GM12892 (cell line): ENCODE results near the gene DYNC2LI1.

ENCODE experiments used
- DNase-seq: peaks from one replicate; pipeline ENCODE4 v3.0.0; 2011; ENCODE audit not compliant: insufficient read length
- FAIRE-seq: peaks from 2 replicates; lab custom pipeline; 2011; peaks lifted over from hg19 to GRCh38; lab: Jason Lieb, UNC
- POLR2A ChIP-seq: IDR thresholded peaks from 2 replicates; pipeline ENCODE4 v1.6.1; 2011; ENCODE audit warnings: low read depth, low read length, control low read depth
- POLR2AphosphoS5 ChIP-seq: IDR thresholded peaks from 2 replicates; pipeline ENCODE4 v1.6.1; 2011; ENCODE audit warnings: low read depth, low read length, control low read depth
- TAF1 ChIP-seq: IDR thresholded peaks from 2 replicates; pipeline ENCODE4 v1.6.1; 2011; ENCODE audit warnings: low read depth, mild to moderate bottlenecking, control low read depth, low read length, borderline replicate concordance

The DYNC2LI1 gene

GRCh38 chr2:43840965-43841364 is 67.1 kb downstream of the DYNC2LI1 start:
- TF ChIP-seq POLR2AphosphoS5, result no peak
- TF ChIP-seq POLR2A, result no peak
- TF ChIP-seq TAF1, result no peak
- FAIRE-seq (no peak), DNase-seq (no peak)

- TF ChIP-seq POLR2AphosphoS5, result no peak
- no peak for TF ChIP-seq TAF1
- TF ChIP-seq POLR2A, result no peak
- DNase-seq (no peak), FAIRE-seq (no peak)
These were observed 68.4 kb downstream of the DYNC2LI1 start for GRCh38 chr2:43841949-43842865.

GRCh38 chr2:43842866-43843226 is 69.0 kb downstream of the DYNC2LI1 start:
- FAIRE-seq (no peak), DNase-seq (no peak)

DNA sequence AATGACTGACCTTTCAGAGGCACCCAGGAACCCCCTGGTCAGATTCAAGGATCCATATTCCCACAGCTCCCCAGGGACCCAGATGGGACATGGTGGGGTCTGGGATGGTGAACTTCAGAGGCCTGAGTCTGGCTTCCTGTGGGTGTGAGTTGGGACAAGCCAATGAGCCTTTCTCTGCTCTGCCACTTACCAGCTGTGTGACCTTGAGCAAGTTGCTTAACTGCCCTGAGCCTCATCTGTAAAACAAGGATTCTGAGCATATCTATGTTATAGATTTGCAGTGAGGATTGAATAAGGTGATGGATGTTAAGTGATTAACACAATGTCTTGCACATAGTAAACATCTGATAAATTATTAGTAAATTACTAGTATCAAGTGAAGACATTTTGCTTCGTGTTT is 71.3 kb downstream of the DYNC2LI1 start:
- TF ChIP-seq POLR2AphosphoS5 (no peak), POLR2A (no peak), TAF1 (no peak)
- FAIRE-seq (no peak), DNase-seq (no peak)

More at GRCh38 chr2:43842866-43843226, 69.0 kb downstream of the DYNC2LI1 start:
- TF ChIP-seq TAF1, result no peak
- no peak for TF ChIP-seq POLR2AphosphoS5
- no peak for TF ChIP-seq POLR2A

DNA sequence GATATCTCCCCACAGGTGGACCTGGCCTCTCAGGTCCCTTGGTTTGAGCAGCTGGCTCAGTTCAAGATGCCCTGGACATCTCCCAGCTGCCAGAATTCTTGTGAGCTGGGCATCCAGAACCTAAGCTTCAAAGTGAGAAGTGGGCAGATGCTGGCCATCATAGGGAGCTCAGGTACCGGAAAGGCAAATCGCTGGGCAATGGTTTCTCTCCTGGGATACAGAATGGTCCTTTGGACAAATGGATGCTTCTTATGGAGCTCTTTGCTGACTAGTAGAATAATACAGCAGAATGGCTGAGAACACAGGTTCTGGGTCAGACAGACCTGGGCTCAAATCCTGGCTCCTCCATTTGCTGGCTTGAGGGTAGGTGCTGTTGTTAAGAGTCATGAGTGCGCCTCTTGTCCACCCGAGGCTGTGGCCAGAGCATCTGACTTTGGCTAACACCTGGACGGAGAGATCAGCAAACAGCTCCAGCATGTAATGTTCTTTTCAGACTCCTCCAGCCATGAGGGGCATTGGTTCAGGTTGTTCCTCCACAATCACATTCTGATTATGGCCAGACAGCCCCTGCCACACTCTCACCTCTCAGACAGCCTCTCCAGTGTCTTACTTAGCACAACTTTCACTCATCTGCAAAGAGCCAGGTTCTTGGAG is 72.4 kb downstream of the DYNC2LI1 start:
- DNase-seq, result no peak
- no peak for FAIRE-seq
- TF ChIP-seq POLR2AphosphoS5 (no peak), TAF1 (no peak), POLR2A (no peak)

DNA sequence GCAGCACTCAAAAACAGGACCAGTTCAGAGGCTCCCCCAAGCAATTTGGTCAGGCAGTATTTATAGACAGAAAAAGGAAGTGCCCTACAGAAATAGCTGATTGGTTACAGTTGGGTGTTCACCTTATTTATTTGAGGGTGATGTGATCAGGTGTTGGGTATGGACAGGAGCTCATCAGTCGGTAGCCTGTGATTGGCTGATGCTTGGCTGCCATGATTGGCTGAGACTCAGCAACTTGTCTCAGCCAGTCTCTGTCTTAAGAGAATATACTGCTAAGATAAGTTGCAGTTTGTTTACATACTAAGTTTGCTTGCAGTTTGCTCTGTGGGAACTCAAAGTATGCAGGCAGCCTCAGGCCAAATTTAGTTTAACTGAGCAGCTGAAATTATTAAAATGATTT is 74.4 kb downstream of the DYNC2LI1 start:
- no peak for TF ChIP-seq POLR2A
- TF ChIP-seq POLR2AphosphoS5, result no peak
- no peak for TF ChIP-seq TAF1
- no peak for DNase-seq
- no peak for FAIRE-seq

- DNase-seq (no peak), FAIRE-seq (no peak)
- no peak for TF ChIP-seq POLR2AphosphoS5
- TF ChIP-seq POLR2A, result no peak
- TF ChIP-seq TAF1, result no peak
These were observed 77.5 kb downstream of the DYNC2LI1 start for GRCh38 chr2:43851011-43851980.

DNA sequence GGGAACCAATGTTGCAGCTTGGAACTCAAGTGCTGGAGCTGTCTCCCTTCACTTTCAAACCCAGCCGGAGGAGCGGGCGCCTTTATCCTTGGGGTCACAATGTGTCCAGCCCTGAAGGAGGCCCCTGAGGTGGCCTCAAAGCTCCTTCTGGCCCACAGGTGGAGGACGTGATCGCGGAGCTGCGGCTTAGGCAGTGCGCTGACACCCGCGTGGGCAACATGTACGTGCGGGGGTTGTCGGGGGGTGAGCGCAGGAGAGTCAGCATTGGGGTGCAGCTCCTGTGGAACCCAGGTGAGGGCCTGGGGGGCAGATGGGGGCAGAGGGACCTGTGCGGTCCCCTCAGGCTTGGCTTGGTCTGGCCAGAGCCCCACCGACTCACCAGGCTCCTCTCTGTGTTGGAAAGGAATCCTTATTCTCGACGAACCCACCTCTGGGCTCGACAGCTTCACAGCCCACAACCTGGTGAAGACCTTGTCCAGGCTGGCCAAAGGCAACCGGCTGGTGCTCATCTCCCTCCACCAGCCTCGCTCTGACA is 78.4 kb downstream of the DYNC2LI1 start:
- FAIRE-seq (no peak), DNase-seq (no peak)
- no peak for TF ChIP-seq POLR2A
- no peak for TF ChIP-seq TAF1
- no peak for TF ChIP-seq POLR2AphosphoS5

GRCh38 chr2:43853141-43854081 is 79.6 kb downstream of the DYNC2LI1 start:
- FAIRE-seq (no peak), DNase-seq (no peak)
- TF ChIP-seq TAF1 (no peak), POLR2A (no peak), POLR2AphosphoS5 (no peak)

DNA sequence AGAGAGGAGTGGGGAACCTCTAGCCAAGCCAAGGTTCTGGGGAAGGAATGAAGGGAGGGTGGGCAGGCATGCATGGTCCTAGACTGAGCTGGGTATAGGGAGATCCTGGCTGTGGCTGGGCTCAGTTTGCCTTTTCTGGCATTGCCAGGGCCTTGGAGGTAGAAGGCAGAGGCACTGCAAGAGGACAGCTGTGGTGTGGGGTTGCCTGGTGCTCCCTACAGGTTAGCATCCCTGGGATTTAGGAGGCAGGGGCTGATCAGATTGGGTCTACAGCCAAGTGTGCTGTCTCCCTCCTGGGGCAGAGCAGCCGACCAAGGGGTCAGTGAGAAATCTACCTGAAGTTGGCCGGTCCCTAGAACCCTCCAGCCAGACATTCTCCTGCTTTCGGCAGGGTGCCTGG is 80.8 kb downstream of the DYNC2LI1 start:
- TF ChIP-seq TAF1, result no peak
- TF ChIP-seq POLR2AphosphoS5, result no peak
- no peak for TF ChIP-seq POLR2A

More for the DNA sequence above, 80.8 kb downstream of the DYNC2LI1 start:
- no peak for DNase-seq
- FAIRE-seq, result no peak
